ENCODE data around the gene MUC22. TPM values are rescaled to one million over a fixed set of nuclear protein-coding genes. Genes with fewer than 3 reads are reported as not detected.

MUC22 gene
- polyA plus RNA-seq, 1 donor (not counting 4 experiments of a cell fraction or from before 2014, with no cell fraction given): not detected

DNA sequence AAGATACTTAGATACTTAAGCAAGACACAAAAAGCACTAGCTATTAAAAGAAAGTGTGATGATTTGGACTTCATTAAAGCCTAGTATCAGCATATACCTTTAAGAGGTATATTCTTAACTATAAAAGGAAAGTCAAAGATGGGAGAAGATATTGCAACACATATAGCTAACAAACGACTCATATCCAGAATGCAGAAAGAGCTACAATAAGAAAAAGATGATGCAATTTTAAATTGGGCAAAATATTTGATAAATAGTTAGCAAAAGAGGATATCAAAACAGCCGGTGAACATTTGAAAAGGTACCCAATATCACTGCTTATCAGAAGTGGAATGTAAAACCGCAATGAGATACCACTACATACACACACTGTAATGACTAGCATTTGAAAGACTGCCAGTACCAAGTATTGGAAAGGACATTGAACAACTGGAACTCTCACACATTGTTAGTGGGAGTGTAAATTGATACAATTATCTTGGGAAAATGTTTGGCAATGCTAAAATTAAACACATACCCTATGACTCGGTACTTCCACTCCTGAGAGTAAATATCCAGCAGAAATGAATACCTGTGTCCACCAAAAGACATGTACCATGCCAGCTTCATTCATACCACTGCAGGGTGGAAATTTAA, 25.7 kb downstream of the MUC22 start:
- TF ChIP-seq EZH2 (IDR thresholded peaks at IDR 0.05; ENCODE audit: low read length) (no peak), CTCF (optimal IDR thresholded peaks at IDR 0.05 in 1 of 3, IDR thresholded peaks at IDR 0.05 in 1 of 3, conservative IDR thresholded peaks at IDR 0.05 in 1 of 3; ENCODE audit: extremely low read depth in 1 of 3, insufficient read depth in 2 of 3, low read length in 3 of 3) (no peak)
- H3K27me3 ChIP-seq (ENCODE audit: control insufficient read depth, extremely low read depth, insufficient read depth, low read length): no peaks in the 10 kb centered on the region
- dilution Hi-C loops (cut with MboI; ENCODE audit: extremely low pct_ligation_motif_present, low sequenced_read_pairs): no loop called here
- H3K4me1 ChIP-seq (ENCODE audit: control insufficient read depth, extremely low read depth, insufficient read depth, low read length): no peaks in the 10 kb centered on the region
- FAIRE-seq (no peak), DNase-seq (ENCODE audit: low read depth, low spot score) (no peak)
- H2AFZ ChIP-seq (ENCODE audit: control insufficient read depth, low read length): no peak overlapping the region
- no peak overlapping the region for H3K4me3 ChIP-seq (ENCODE audit: control insufficient read depth in 2 of 3, extremely low read depth in 1 of 3, insufficient read depth in 2 of 3, low read depth in 1 of 3, low read length in 3 of 3)
- no peaks in the 10 kb centered on the region for H3K36me3 ChIP-seq (ENCODE audit: control insufficient read depth in 2 of 2, extremely low read depth in 1 of 2, insufficient read depth in 2 of 2, low read length in 2 of 2)
- no peaks in the 10 kb centered on the region for H3K79me2 ChIP-seq (ENCODE audit: control insufficient read depth, insufficient read depth, low read length)
- H4K20me1 ChIP-seq (ENCODE audit: control insufficient read depth, extremely low read depth, insufficient read depth, low read length): no peaks in the 10 kb centered on the region
- H3K9ac ChIP-seq (ENCODE audit: control insufficient read depth, extremely low read depth, insufficient read depth, low read length): no peak overlapping the region
- H3K4me2 ChIP-seq (ENCODE audit: control insufficient read depth, extremely low read depth, insufficient read depth, low read depth, low read length): no peak overlapping the region
- H3K9me3 ChIP-seq (ENCODE audit: control insufficient read depth, low read depth, low read length): no peaks in the 10 kb centered on the region
- no peak overlapping the region for H3K27ac ChIP-seq (ENCODE audit: control insufficient read depth, insufficient read depth, low read length)
- no peaks in the 10 kb centered on the region for H3K9me1 ChIP-seq (ENCODE audit: control insufficient read depth, extremely low read depth, insufficient read depth, low read length)

DNA sequence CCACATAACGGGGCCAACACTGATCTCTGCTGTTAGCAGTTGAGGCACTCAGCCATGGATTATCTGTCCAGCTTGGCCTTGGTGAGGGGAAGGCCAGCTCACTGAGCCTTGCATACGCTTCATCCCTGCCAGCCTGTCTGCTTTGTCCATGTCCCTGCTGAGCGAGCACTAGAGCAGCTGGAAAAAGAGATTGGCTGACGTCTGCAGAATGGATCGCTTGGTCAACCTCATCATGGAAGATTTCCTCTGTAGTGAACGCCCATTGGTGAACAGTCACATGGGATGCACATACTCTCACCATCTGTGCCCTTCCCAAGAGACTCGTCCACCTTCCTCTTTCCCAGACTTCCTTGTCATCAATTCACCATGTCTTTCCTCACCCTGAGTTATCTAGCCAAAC, 26.9 kb downstream of the MUC22 start:
- no peaks in the 10 kb centered on the region for H3K9me1 ChIP-seq (ENCODE audit: control insufficient read depth, extremely low read depth, insufficient read depth, low read length)
- no peak overlapping the region for H3K9ac ChIP-seq (ENCODE audit: control insufficient read depth, extremely low read depth, insufficient read depth, low read length)
- FAIRE-seq (no peak), DNase-seq (ENCODE audit: low read depth, low spot score) (no peak)
- dilution Hi-C loops (cut with MboI; ENCODE audit: extremely low pct_ligation_motif_present, low sequenced_read_pairs): no loop called here
- no peaks in the 10 kb centered on the region for H3K36me3 ChIP-seq (ENCODE audit: control insufficient read depth in 2 of 2, extremely low read depth in 1 of 2, insufficient read depth in 2 of 2, low read length in 2 of 2)
- H3K9me3 ChIP-seq (ENCODE audit: control insufficient read depth, low read depth, low read length): no peaks in the 10 kb centered on the region
- no peak for TF ChIP-seq CTCF (optimal IDR thresholded peaks at IDR 0.05 in 1 of 3, IDR thresholded peaks at IDR 0.05 in 1 of 3, conservative IDR thresholded peaks at IDR 0.05 in 1 of 3; ENCODE audit: extremely low read depth in 1 of 3, insufficient read depth in 2 of 3, low read length in 3 of 3)
- TF ChIP-seq EZH2 (IDR thresholded peaks at IDR 0.05; ENCODE audit: low read length): no peak
- H3K27ac ChIP-seq (ENCODE audit: control insufficient read depth, insufficient read depth, low read length): no peak overlapping the region
- H4K20me1 ChIP-seq (ENCODE audit: control insufficient read depth, extremely low read depth, insufficient read depth, low read length): no peaks in the 10 kb centered on the region
- H3K27me3 ChIP-seq (ENCODE audit: control insufficient read depth, extremely low read depth, insufficient read depth, low read length): no peaks in the 10 kb centered on the region
- no peak overlapping the region for H3K4me3 ChIP-seq (ENCODE audit: control insufficient read depth in 2 of 3, extremely low read depth in 1 of 3, insufficient read depth in 2 of 3, low read depth in 1 of 3, low read length in 3 of 3)
- no peak overlapping the region for H3K4me2 ChIP-seq (ENCODE audit: control insufficient read depth, extremely low read depth, insufficient read depth, low read depth, low read length)
- H3K4me1 ChIP-seq (ENCODE audit: control insufficient read depth, extremely low read depth, insufficient read depth, low read length): no peaks in the 10 kb centered on the region
- H3K79me2 ChIP-seq (ENCODE audit: control insufficient read depth, insufficient read depth, low read length): no peaks in the 10 kb centered on the region
- H2AFZ ChIP-seq (ENCODE audit: control insufficient read depth, low read length): no peak overlapping the region

All from keratinocyte (primary cell).